ENCODE data around the gene NOS3. TPM values are rescaled to one million over a fixed set of nuclear protein-coding genes. Genes with fewer than 3 reads are reported as not detected.

Gene NOS3
- polyA plus RNA-seq, 3 donors = 0.26 to 0.72 (median 0.39) TPM

DNA sequence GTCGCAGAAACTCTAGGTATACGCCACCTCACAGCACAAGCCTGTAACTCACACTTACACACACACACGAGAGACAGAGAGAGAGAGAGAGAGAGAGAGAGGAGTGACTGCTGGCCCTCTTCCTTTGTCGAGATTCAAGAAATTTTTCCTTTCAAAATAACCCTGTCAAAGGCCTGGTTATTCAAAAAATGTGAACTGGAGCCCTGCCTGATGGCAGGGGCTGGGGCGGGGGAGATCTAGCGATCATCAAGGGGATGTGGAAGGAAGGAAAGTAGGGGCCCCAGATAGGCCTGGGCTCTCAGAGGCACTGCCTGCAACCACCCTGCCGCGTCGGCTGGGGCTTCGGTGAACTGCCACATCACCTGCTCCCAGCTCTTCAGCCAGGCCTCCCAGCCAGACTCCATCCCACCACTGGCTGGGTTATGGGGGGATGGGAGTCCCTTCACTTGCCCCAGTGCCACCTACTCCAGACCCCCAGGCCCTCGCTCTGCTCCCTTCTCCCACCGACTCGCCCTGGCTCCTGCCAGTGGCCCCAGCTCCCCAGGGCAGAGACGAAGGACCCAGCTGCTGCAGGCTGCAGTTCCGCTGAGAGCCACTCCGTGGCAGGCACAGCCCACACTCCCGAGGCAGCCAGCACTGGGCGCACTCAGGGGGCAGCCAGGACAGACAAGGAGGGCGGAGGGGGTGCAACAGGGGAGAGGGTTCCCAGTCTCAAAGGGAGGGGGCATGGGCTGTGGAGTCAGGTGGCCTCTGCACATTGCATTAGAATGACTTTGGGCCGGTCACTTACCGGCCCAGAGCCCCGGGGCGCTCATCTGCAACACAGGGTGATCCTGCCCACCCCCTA, 28.0 kb upstream of the NOS3 start:
- intact Hi-C loops (cut with micrococcal nuclease) = loop anchor here in 1 of 2 donors (5.0 kb wide), 1 partner anchor 150 kb away; no protein-coding TSS in a partner anchor
- no peak overlapping the region for H3K9ac ChIP-seq (ENCODE audit: insufficient read depth, low read length, poor library complexity, severe bottlenecking)
- peak; percentile 2 to 16 (median 12) for DNase-seq
- peaks cover 0 to 2% of the 10 kb centered on the region in 2 donors for H3K36me3 Mint-ChIP-seq
- H3K27ac ChIP-seq (ENCODE audit: low read depth in 1 of 2, low read length in 2 of 2) = no peak overlapping the region
- H3K4me2 ChIP-seq (replicated peaks; ENCODE audit: extremely low read depth, low read length, poor library complexity, severe bottlenecking) = no peak overlapping the region
- H3K9me3 Mint-ChIP-seq = peaks cover 0 to 7% (median 2%) of the 10 kb centered on the region in 7 donors
- peaks cover 30 to 75% (median 44%) of the 10 kb centered on the region in 3 donors for H3K27me3 Mint-ChIP-seq (ENCODE audit: low read depth in 3 of 3)
- no peak overlapping the region for H3K4me3 ChIP-seq (replicated peaks in 1 of 3; ENCODE audit: low read depth in 2 of 3, low read length in 3 of 3)
- TF ChIP-seq, protein P1, sequence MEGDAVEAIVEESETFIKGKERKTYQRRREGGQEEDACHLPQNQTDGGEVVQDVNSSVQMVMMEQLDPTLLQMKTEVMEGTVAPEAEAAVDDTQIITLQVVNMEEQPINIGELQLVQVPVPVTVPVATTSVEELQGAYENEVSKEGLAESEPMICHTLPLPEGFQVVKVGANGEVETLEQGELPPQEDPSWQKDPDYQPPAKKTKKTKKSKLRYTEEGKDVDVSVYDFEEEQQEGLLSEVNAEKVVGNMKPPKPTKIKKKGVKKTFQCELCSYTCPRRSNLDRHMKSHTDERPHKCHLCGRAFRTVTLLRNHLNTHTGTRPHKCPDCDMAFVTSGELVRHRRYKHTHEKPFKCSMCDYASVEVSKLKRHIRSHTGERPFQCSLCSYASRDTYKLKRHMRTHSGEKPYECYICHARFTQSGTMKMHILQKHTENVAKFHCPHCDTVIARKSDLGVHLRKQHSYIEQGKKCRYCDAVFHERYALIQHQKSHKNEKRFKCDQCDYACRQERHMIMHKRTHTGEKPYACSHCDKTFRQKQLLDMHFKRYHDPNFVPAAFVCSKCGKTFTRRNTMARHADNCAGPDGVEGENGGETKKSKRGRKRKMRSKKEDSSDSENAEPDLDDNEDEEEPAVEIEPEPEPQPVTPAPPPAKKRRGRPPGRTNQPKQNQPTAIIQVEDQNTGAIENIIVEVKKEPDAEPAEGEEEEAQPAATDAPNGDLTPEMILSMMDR (IDR thresholded peaks at IDR 0.05) = peak; percentile 70
- no peaks in the 10 kb centered on the region for H3K4me1 ChIP-seq (ENCODE audit: control insufficient read depth in 1 of 2, insufficient read depth in 2 of 2, low read length in 2 of 2)
- H4K20me1 ChIP-seq (ENCODE audit: insufficient read depth, low read length) = no peaks in the 10 kb centered on the region
- no peaks in the 10 kb centered on the region for H3K79me2 ChIP-seq (ENCODE audit: insufficient read depth, low read length)
- H2AFZ ChIP-seq (ENCODE audit: insufficient read depth, low read depth, low read length, poor library complexity, severe bottlenecking) = no peak overlapping the region
- peak overlapping the region in 1 of 2 donors; percentile 43 for H3K4me3 Mint-ChIP-seq
- H3K4me1 Mint-ChIP-seq = peaks cover 10% of the 10 kb centered on the region
- no peaks in the 10 kb centered on the region for H3K36me3 ChIP-seq (replicated peaks in 1 of 2; ENCODE audit: control insufficient read depth in 1 of 2, insufficient read depth in 2 of 2, low read length in 2 of 2)
- no peaks in the 10 kb centered on the region for H3K9me3 ChIP-seq (replicated peaks in 1 of 2; ENCODE audit: control insufficient read depth in 1 of 2, insufficient read depth in 1 of 2, low read length in 2 of 2)
- 29% methylated on average over 11 of the region's 23 CpGs for WGBS (ENCODE audit: insufficient coverage)
- peak overlapping the region in 1 of 7 donors; percentile 79 for H3K27ac Mint-ChIP-seq
- H3K27me3 ChIP-seq (ENCODE audit: control insufficient read depth in 2 of 2, insufficient read depth in 2 of 2, low read length in 2 of 2) = peaks cover 0 to 29% of the 10 kb centered on the region in 2 donors

DNA sequence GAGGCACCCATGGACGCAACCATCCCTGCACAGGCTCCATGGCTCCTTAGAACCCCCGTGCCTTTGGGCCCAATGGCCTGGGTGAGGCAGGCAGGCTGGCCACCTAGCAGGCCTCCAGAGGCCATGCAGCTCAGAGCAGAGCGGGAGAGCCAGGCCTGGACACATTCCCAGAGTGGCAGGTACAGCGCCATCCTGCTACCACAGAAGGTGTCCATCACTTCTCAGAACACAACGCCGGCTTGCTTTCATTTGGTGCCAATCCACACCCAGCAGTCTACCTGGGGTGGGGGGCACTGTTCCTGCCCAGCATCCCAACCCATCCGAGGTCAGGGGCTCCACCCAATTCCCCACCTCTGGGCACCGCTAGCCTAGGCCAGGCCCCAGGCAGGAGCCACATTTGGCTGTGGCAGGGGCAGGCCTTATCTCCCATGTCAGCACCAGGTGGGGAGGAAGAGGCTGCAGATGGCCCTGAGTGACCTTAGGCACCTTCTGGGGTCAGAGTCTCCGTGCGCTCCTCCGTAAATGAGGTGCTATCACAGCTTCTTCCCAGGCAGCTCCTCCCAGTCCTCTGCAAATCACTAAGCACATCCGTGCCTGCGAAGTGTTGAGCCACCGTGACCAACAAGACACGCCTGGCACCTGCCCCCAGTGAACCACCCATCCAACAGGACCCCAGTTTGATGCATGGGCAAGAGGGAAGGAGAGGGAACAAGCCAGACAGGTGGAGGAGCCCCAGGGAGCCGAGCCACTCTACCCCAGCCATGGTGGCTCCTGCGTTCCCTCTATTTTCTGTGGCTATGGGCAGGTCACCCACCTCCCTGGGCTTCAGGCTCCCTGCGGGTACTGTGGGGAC, 26.9 kb upstream of the NOS3 start:
- intact Hi-C loops (cut with micrococcal nuclease) = loop anchor here in 1 of 2 donors (5.0 kb wide), 1 partner anchor 148 kb away; no protein-coding TSS in a partner anchor
- TF ChIP-seq, protein P1 (IDR thresholded peaks at IDR 0.05) = no peak
- Mint-ChIP-seq H3K4me1 (peaks cover 10% of the 10 kb centered on the region), H3K9me3 (peaks cover 0 to 3% (median 0%) of the 10 kb centered on the region in 7 donors), H3K4me3 (no peak overlapping the region), H3K27me3 (ENCODE audit: low read depth in 3 of 3) (peaks cover 28 to 77% (median 40%) of the 10 kb centered on the region in 3 donors), H3K27ac (no peak overlapping the region), H3K36me3 (no peaks in the 10 kb centered on the region)
- Histone ChIP-seq H3K27me3 (ENCODE audit: control insufficient read depth in 2 of 2, insufficient read depth in 2 of 2, low read length in 2 of 2) (peaks cover 0 to 28% of the 10 kb centered on the region in 2 donors), H3K9me3 (replicated peaks in 1 of 2; ENCODE audit: control insufficient read depth in 1 of 2, insufficient read depth in 1 of 2, low read length in 2 of 2) (no peaks in the 10 kb centered on the region), H3K4me2 (replicated peaks; ENCODE audit: extremely low read depth, low read length, poor library complexity, severe bottlenecking) (no peak overlapping the region), H3K36me3 (replicated peaks in 1 of 2; ENCODE audit: control insufficient read depth in 1 of 2, insufficient read depth in 2 of 2, low read length in 2 of 2) (no peaks in the 10 kb centered on the region), H3K27ac (ENCODE audit: low read depth in 1 of 2, low read length in 2 of 2) (no peak overlapping the region), H3K79me2 (ENCODE audit: insufficient read depth, low read length) (no peaks in the 10 kb centered on the region), H3K4me1 (ENCODE audit: control insufficient read depth in 1 of 2, insufficient read depth in 2 of 2, low read length in 2 of 2) (no peaks in the 10 kb centered on the region), H3K9ac (ENCODE audit: insufficient read depth, low read length, poor library complexity, severe bottlenecking) (no peak overlapping the region), H2AFZ (ENCODE audit: insufficient read depth, low read depth, low read length, poor library complexity, severe bottlenecking) (no peak overlapping the region), H3K4me3 (replicated peaks in 1 of 3; ENCODE audit: low read depth in 2 of 3, low read length in 3 of 3) (no peak overlapping the region), H4K20me1 (ENCODE audit: insufficient read depth, low read length) (no peaks in the 10 kb centered on the region)
- no peak for DNase-seq
- WGBS (ENCODE audit: insufficient coverage) = 81% methylated on average over 7 of the region's 18 CpGs

All from CD14-positive monocyte (primary cell).